GM18868 (cell line): ENCODE results near the gene CNOT6L.
"Not testable (repeated sequence)": the region's sequence is repeated elsewhere in the genome, so short reads cannot be mapped to it uniquely, and the experiment has no call there.

Experiments
- ATAC-seq: cut with Tn5 transposase; IDR thresholded peaks from one replicate; pipeline ENCODE4 v1.9.1; 2021; ENCODE audit warnings: mild to moderate bottlenecking, moderate library complexity; ENCODE audit not compliant: unreplicated experiment

Gene CNOT6L

GRCh38 chr4:77818602-77819403, at the start of gene CNOT6L:
TSS of gene CNOT6L (minus strand) at chr4:77819368. CDS start at chr4:77819308, 60 bp downstream.
- peak; percentile 30 for ATAC-seq

- no peak for ATAC-seq
These were observed 46.1 kb upstream of the CNOT6L start for GRCh38 chr4:77865259-77865658.

GRCh38 chr4:77863341-77863740, 44.2 kb upstream of the CNOT6L start:
- not testable (repeated sequence) for ATAC-seq

- peak; percentile 85 for ATAC-seq
These were observed 43.5 kb upstream of the CNOT6L start, which contains the start of gene MRPL1 for GRCh38 chr4:77862478-77863216. TSS of gene MRPL1 (plus strand) at chr4:77862830. CDS start at chr4:77862849, 19 bp downstream.

- peak; percentile 33 for ATAC-seq
These were observed 42.3 kb upstream of the CNOT6L start for GRCh38 chr4:77861495-77861894.

- ATAC-seq: no peak
These were observed 40.1 kb upstream of the CNOT6L start for GRCh38 chr4:77859256-77859655.

GRCh38 chr4:77856152-77856551, 37.0 kb upstream of the CNOT6L start:
- ATAC-seq: no peak

- no peak for ATAC-seq
These were observed 35.4 kb upstream of the CNOT6L start for GRCh38 chr4:77854431-77855111.

GRCh38 chr4:77852892-77853495, 33.8 kb upstream of the CNOT6L start:
- ATAC-seq: peak; percentile 91

- no peak for ATAC-seq
These were observed 30.3 kb upstream of the CNOT6L start for GRCh38 chr4:77849278-77849965.

- ATAC-seq: no peak
These were observed 29.3 kb upstream of the CNOT6L start for GRCh38 chr4:77848508-77848907.

- ATAC-seq: no peak
These were observed 26.8 kb upstream of the CNOT6L start for GRCh38 chr4:77845929-77846328.

- ATAC-seq: no peak
These were observed 26.2 kb upstream of the CNOT6L start for GRCh38 chr4:77845400-77845799.

GRCh38 chr4:77844363-77844762, 25.2 kb upstream of the CNOT6L start:
- no peak for ATAC-seq

- ATAC-seq: no peak
These were observed 24.5 kb upstream of the CNOT6L start for GRCh38 chr4:77843628-77844027.

- ATAC-seq: no peak
These were observed 15.2 kb upstream of the CNOT6L start for GRCh38 chr4:77834403-77834802.

- ATAC-seq: no peak
These were observed 14.1 kb upstream of the CNOT6L start for GRCh38 chr4:77833126-77833724.

- ATAC-seq: no peak
These were observed 8.2 kb upstream of the CNOT6L start for GRCh38 chr4:77827343-77827742.

- no peak for ATAC-seq
These were observed 7.1 kb upstream of the CNOT6L start for GRCh38 chr4:77826275-77826674.

- ATAC-seq: no peak
These were observed 2.6 kb upstream of the CNOT6L start for GRCh38 chr4:77821775-77822174.
